SU-DHL-6 (cell line): Measurements from ENCODE around the gene CCL22.

Source experiments
- EZH2phosphoT487 ChIP-seq: fragments of 200-600 bp; sonication (generic), shearing (Covaris generic); conservative IDR thresholded peaks from 2 replicates; pipeline ENCODE4 v1.6.1; 2018; ENCODE audit warnings: mild to moderate bottlenecking, antibody characterized with exemption, low read length, moderate library complexity, mixed read lengths
- TF ChIP-seq, protein P1 (sequence below): fragments of 200-600 bp; sonication (generic); IDR thresholded peaks from one replicate; pipeline ENCODE4 v1.5.1; 2017; ENCODE audit warnings: antibody characterized with exemption, mild to moderate bottlenecking, low read length, moderate library complexity; ENCODE audit not compliant: insufficient read depth, poor library complexity, severe bottlenecking

- TF ChIP-seq, protein P1, sequence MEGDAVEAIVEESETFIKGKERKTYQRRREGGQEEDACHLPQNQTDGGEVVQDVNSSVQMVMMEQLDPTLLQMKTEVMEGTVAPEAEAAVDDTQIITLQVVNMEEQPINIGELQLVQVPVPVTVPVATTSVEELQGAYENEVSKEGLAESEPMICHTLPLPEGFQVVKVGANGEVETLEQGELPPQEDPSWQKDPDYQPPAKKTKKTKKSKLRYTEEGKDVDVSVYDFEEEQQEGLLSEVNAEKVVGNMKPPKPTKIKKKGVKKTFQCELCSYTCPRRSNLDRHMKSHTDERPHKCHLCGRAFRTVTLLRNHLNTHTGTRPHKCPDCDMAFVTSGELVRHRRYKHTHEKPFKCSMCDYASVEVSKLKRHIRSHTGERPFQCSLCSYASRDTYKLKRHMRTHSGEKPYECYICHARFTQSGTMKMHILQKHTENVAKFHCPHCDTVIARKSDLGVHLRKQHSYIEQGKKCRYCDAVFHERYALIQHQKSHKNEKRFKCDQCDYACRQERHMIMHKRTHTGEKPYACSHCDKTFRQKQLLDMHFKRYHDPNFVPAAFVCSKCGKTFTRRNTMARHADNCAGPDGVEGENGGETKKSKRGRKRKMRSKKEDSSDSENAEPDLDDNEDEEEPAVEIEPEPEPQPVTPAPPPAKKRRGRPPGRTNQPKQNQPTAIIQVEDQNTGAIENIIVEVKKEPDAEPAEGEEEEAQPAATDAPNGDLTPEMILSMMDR, result no peak
- TF ChIP-seq EZH2phosphoT487, result no peak
These were observed 21.0 kb downstream of the CCL22 start for GRCh38 chr16:57379579-57379978.
